ENCODE measurements around the gene SETX. TPM values are rescaled to one million over a fixed set of nuclear protein-coding genes. Genes with fewer than 3 reads are reported as not detected.
A peak's percentile ranks its signal among the peaks of the same experiment; 100 is the strongest.

The SETX gene
- total RNA-seq, 1 donor from 2014 or later, result 45.6 TPM

GRCh38 chr9:132351404-132352045, 3.3 kb downstream of the SETX start:
- FAIRE-seq, result no peak
- peaks cover 37% of the 10 kb centered on the region for H3K36me3 ChIP-seq (ENCODE audit: insufficient read depth, low read length)
- peak overlapping the region; percentile 97 for H3K4me3 Mint-ChIP-seq (ENCODE audit: unreplicated experiment)
- H3K9me3 ChIP-seq (ENCODE audit: insufficient read depth, low read depth, low read length), result no peaks in the 10 kb centered on the region
- H3K4me1 Mint-ChIP-seq (ENCODE audit: low read depth, unreplicated experiment), result peaks cover 16% of the 10 kb centered on the region
- DNase-seq (ENCODE audit: low read depth), result no peak
- H3K79me2 ChIP-seq (ENCODE audit: insufficient read depth, low read length), result peaks cover 70% of the 10 kb centered on the region
- peaks cover 12% of the 10 kb centered on the region for H3K4me1 ChIP-seq (ENCODE audit: insufficient read depth, low read length)
- H3K27me3 ChIP-seq (ENCODE audit: insufficient read depth, low read length), result no peaks in the 10 kb centered on the region
- peak overlapping the region; percentile 10 for H3K9ac ChIP-seq (ENCODE audit: low read length)
- no peak for TF ChIP-seq CTCF (IDR thresholded peaks at IDR 0.05; ENCODE audit: insufficient read depth, low read depth, low read length)
- no peak for TF ChIP-seq EZH2 (IDR thresholded peaks at IDR 0.05; ENCODE audit: insufficient read depth, low read length)
- no peak overlapping the region for H2AFZ ChIP-seq (ENCODE audit: low read depth, low read length)
- H3K36me3 Mint-ChIP-seq (ENCODE audit: low read depth, unreplicated experiment), result peaks cover 19% of the 10 kb centered on the region
- H3K4me2 ChIP-seq (ENCODE audit: low read length), result peak overlapping the region; percentile 99
- no peaks in the 10 kb centered on the region for H3K27me3 Mint-ChIP-seq (ENCODE audit: low read depth, unreplicated experiment)
- H4K20me1 ChIP-seq (ENCODE audit: insufficient read depth, low read length), result peaks cover 59% of the 10 kb centered on the region
- H3K27ac ChIP-seq (ENCODE audit: low read depth, low read length), result no peak overlapping the region
- no peak overlapping the region for H3K4me3 ChIP-seq (ENCODE audit: insufficient read depth, low read depth, low read length)
- H3K27ac Mint-ChIP-seq (ENCODE audit: unreplicated experiment), result no peak overlapping the region
- no peaks in the 10 kb centered on the region for H3K9me3 Mint-ChIP-seq (ENCODE audit: unreplicated experiment)

- H3K27me3 Mint-ChIP-seq (ENCODE audit: low read depth, unreplicated experiment), result no peaks in the 10 kb centered on the region
- Histone ChIP-seq H3K9ac (ENCODE audit: low read length) (peak overlapping the region; percentile 10), H3K4me2 (ENCODE audit: low read length) (peak overlapping the region; percentile 99), H3K4me3 (ENCODE audit: insufficient read depth, low read depth, low read length) (no peak overlapping the region), H4K20me1 (ENCODE audit: insufficient read depth, low read length) (peaks cover 63% of the 10 kb centered on the region), H3K4me1 (ENCODE audit: insufficient read depth, low read length) (peaks cover 12% of the 10 kb centered on the region), H3K36me3 (ENCODE audit: insufficient read depth, low read length) (peaks cover 44% of the 10 kb centered on the region), H2AFZ (ENCODE audit: low read depth, low read length) (no peak overlapping the region), H3K9me3 (ENCODE audit: insufficient read depth, low read depth, low read length) (no peaks in the 10 kb centered on the region), H3K27ac (ENCODE audit: low read depth, low read length) (no peak overlapping the region), H3K27me3 (ENCODE audit: insufficient read depth, low read length) (no peaks in the 10 kb centered on the region), H3K79me2 (ENCODE audit: insufficient read depth, low read length) (peaks cover 76% of the 10 kb centered on the region)
- no peak for DNase-seq (ENCODE audit: low read depth)
- peaks cover 16% of the 10 kb centered on the region for H3K4me1 Mint-ChIP-seq (ENCODE audit: low read depth, unreplicated experiment)
- peak overlapping the region; percentile 62 for H3K27ac Mint-ChIP-seq (ENCODE audit: unreplicated experiment)
- no peaks in the 10 kb centered on the region for H3K9me3 Mint-ChIP-seq (ENCODE audit: unreplicated experiment)
- no peak for FAIRE-seq
- TF ChIP-seq CTCF (IDR thresholded peaks at IDR 0.05; ENCODE audit: insufficient read depth, low read depth, low read length), result no peak
- no peak for TF ChIP-seq EZH2 (IDR thresholded peaks at IDR 0.05; ENCODE audit: insufficient read depth, low read length)
- peaks cover 19% of the 10 kb centered on the region for H3K36me3 Mint-ChIP-seq (ENCODE audit: low read depth, unreplicated experiment)
- H3K4me3 Mint-ChIP-seq (ENCODE audit: unreplicated experiment), result peak overlapping the region; percentile 73
Observed at GRCh38 chr9:132350861-132351315, 3.9 kb downstream of the SETX start.

DNA sequence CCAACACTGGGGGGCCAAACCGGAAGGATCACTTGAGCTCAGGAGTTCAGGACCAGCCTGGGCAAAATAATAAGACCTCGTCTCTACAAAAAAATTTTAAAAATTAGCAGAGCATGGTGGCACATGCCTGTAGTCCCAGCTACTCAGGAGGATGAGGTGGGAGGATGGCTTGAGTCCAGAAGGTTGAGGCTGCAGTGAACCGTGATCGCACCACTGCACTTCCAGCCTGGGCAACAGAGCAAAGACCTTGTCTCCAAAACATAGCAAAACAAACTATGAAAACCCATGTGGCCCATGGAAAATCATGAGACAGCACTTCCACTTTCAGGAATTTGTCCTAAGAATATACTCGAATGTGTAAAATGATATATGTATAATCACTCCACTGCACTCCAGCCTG, 6.1 kb downstream of the SETX start:
- no peak overlapping the region for H2AFZ ChIP-seq (ENCODE audit: low read depth, low read length)
- Mint-ChIP-seq H3K4me3 (ENCODE audit: unreplicated experiment) (no peak overlapping the region), H3K9me3 (ENCODE audit: unreplicated experiment) (no peaks in the 10 kb centered on the region), H3K27me3 (ENCODE audit: low read depth, unreplicated experiment) (no peaks in the 10 kb centered on the region), H3K4me1 (ENCODE audit: low read depth, unreplicated experiment) (peaks cover 16% of the 10 kb centered on the region), H3K36me3 (ENCODE audit: low read depth, unreplicated experiment) (peaks cover 19% of the 10 kb centered on the region), H3K27ac (ENCODE audit: unreplicated experiment) (no peak overlapping the region)
- H3K36me3 ChIP-seq (ENCODE audit: insufficient read depth, low read length), result peaks cover 59% of the 10 kb centered on the region
- no peak for TF ChIP-seq EZH2 (IDR thresholded peaks at IDR 0.05; ENCODE audit: insufficient read depth, low read length)
- TF ChIP-seq CTCF (IDR thresholded peaks at IDR 0.05; ENCODE audit: insufficient read depth, low read depth, low read length), result no peak
- H3K9me3 ChIP-seq (ENCODE audit: insufficient read depth, low read depth, low read length), result no peaks in the 10 kb centered on the region
- peaks cover 8% of the 10 kb centered on the region for H3K4me1 ChIP-seq (ENCODE audit: insufficient read depth, low read length)
- DNase-seq (ENCODE audit: low read depth), result no peak
- no peaks in the 10 kb centered on the region for H3K27me3 ChIP-seq (ENCODE audit: insufficient read depth, low read length)
- FAIRE-seq, result no peak
- no peak overlapping the region for H3K9ac ChIP-seq (ENCODE audit: low read length)
- H3K27ac ChIP-seq (ENCODE audit: low read depth, low read length), result no peak overlapping the region
- no peak overlapping the region for H3K4me2 ChIP-seq (ENCODE audit: low read length)
- H3K4me3 ChIP-seq (ENCODE audit: insufficient read depth, low read depth, low read length), result no peak overlapping the region
- peaks cover 72% of the 10 kb centered on the region for H3K79me2 ChIP-seq (ENCODE audit: insufficient read depth, low read length)
- peaks cover 66% of the 10 kb centered on the region for H4K20me1 ChIP-seq (ENCODE audit: insufficient read depth, low read length)

Measured in astrocyte (in vitro differentiated cells and primary cell).